GM18508 (cell line): ENCODE results near the gene RNF11.
A peak's percentile ranks its signal among the peaks of the same experiment; 100 is the strongest.
"Not testable (repeated sequence)": the region's sequence is repeated elsewhere in the genome, so short reads cannot be mapped to it uniquely, and the experiment has no call there.

Experiments used
- ATAC-seq: cut with Tn5 transposase; IDR thresholded peaks from one replicate; pipeline ENCODE4 v1.9.1; 2021; ENCODE audit warnings: moderate number of reproducible peaks; ENCODE audit not compliant: insufficient read depth, unreplicated experiment

The RNF11 gene

DNA sequence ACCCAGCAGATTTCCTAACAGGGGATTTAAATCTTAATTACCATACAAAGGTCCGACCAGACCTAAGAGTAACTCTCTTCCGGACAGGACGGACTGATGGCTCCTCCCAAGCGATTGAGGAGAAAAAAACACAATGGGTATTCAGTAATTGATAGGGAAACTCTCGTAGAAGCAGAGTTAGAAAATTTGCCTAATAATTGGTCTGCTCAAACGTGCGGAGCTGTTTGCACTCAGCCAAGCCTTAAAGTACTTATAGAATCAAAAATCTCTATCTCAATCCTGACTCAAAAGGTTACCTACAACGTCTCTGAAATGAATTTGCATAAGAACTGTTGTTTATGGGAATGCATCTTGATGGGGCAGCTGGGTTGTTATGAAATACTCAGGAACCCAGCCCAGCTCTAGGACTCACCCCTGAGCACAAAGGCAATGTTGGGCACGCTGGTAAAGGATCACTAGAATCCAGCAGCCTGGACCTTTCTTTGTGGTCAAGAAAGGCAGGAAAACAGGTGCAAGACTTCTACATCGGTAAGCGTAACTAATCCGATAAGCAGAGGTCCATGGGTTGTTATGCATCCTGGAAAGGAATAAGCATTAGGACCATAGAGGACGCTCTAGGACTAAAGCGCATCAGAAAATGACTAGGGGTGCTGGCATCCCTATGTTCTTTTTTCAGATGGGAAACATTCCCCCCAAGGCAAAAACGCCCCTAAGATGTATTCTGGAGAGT lies 8.7 kb upstream of the RNF11 start:
- ATAC-seq = not testable (repeated sequence)

DNA sequence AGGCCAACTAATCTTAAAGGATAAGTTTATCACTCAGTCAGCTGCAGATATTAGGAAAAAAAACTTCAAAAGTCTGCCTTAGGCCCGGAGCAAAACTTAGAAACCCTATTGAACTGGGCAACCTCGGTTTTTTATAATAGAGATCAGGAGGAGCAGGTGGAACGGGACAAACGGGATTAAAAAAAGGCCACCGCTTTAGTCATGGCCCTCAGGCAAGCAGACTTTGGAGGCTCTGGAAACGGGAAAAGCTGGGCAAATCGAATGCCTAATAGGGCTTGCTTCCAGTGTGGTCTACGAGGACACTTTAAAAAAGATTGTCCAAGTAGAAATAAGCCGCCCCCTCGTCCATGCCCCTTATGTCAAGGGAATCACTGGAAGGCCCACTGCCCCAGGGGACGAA lies 7.6 kb upstream of the RNF11 start:
- not testable (repeated sequence) for ATAC-seq

DNA sequence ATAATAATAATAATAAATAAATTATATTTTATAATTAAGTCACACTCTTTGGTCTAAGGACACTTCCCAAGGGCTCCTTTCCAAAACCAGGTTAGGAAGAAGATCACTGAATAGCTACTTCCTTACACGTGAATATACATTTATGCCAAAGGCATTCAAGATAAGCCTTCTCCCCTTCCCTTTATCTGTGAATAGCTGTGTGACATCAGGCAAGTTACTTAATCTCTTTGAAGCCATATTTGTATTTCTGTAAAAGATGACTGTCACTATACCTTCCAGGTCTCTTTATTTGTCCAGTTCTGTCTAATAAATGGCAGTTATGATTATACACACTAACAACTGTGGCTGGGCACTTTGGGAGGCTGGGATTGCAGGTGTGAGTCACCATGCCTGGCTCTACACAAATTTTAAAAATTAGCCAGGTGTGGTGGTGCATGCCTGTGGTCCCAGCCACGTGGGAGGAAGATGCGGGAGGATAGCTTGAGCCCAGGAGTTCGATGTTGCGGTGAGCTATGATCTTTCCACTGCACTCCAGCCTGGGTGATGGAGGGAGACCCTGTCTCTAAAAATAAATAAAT lies 5.5 kb upstream of the RNF11 start:
- ATAC-seq = no peak

DNA sequence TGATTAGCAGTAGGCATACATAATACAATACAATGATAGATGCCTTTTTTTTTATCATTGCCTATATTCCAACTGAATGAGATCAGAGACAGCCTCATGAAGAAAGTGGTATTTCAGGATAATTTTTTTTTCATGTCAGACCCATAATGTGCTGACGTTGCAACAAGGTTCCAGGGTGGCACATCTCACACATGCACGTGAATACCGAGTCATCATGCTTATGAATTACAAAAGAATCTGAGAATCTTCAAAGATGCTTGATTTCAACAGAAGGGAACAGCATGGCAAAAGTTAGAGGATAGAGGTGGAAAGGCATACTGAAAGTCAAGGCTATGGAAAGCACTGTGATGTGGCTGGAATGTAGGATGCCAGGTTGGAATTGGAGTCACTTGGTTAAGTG lies 5.0 kb upstream of the RNF11 start:
- no peak for ATAC-seq

DNA sequence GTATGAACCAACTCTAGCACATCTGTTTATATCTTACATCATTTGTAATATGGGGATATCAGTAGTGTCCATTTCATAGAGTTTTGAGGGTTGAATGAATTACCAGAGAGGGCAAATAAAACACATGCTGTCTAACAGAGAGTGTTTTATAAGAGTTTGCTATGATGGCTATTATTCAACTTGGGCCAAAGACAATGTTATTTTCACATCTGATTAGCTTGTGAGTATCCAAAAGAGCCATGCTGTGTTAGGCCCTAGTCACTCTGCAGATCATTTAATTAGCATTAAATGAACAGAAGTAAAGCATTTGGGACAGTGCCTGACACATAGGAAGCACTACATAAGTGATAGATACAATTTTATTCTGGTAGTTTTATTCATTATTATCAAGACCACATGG lies 4.2 kb upstream of the RNF11 start:
- no peak for ATAC-seq

DNA sequence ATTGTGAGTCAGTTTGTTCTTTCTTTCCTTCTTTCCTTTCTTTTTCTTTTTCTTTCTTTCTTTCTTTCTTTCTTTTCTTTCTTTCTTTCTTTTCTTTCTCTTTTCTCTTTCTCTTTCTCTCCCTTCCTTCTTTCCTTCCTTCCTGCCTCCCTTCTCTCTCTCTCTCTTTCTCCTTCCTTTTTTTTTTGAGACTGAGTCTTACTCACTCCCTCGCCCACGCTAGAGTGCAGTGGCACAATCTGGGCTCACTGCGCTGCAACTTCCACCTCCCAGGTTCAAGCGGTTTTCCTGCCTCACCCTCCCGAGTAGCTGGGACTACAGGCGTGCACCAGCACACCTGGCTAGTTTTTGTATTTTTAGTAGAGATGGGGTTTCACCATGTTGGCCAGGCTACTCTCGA lies 1.8 kb upstream of the RNF11 start:
- not testable (repeated sequence) for ATAC-seq

DNA sequence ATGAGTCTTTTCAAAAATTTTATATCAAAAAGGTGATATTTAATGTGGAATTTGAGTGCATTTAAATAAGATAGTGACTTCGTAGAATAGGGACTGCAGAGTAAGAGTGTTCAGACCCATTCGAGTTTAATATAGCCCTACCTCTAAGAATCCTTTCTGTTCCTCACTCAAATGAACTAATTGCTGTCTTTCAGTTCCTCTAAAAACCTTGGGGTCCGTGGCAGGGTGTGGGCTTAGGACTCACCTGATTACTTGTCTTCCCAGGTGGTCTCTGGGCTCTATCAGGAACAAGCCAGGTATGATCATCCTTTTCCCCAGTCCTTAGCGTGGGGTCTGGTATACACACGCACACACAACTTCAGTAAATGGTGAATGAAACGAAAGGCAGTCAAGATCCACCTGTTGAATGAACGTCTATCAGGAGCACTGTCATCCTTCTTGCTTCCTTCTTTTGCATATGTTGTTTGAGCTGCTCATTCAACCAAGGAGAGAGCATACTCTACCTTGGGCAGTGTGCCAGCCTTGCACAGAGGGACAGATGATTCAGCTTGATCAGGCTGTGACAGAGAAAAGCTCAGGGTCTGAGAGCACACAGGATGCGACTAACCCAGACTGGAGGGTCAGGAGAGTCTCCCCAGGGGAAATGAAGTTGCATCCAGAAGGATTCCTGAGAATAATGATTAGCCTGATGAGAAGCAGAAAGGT lies 1.2 kb upstream of the RNF11 start:
- peak; percentile 51 for ATAC-seq

DNA sequence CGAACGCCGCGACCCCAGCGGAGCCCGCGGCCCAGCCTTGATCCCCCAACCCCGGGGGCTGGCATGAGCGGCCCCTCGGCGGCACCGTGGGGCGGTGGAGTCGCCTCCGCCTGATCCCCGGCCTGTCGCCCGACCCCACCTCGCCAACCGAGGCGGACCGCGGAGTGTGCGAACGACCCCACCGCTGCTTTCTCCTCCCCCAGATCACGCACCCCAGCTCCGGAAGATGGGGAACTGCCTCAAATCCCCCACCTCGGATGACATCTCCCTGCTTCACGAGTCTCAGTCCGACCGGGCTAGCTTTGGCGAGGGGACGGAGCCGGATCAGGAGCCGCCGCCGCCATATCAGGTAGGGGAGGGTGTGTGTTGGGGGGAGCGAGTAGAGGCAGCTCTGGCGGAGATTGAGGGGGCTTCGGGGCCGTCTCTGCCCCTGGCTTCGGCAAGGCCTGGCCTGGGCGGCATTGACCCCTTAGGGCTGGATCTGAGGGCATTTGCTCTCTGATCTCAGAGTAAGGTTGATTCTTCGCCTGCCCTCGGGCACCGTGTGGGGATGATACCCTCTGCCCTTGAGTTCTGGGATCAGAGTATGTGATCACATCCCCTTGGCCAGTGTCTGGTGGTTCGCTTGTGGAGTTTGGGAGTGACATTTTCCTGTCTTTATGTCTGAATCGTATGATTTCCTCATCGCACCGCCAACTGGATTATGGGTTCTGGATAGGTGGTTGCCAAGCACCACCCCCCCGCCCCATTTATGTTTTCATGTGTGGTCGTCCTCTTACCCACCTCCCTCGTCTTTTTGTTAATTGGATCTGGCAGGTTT lies 668 bp downstream of the RNF11 start:
- no peak for ATAC-seq

DNA sequence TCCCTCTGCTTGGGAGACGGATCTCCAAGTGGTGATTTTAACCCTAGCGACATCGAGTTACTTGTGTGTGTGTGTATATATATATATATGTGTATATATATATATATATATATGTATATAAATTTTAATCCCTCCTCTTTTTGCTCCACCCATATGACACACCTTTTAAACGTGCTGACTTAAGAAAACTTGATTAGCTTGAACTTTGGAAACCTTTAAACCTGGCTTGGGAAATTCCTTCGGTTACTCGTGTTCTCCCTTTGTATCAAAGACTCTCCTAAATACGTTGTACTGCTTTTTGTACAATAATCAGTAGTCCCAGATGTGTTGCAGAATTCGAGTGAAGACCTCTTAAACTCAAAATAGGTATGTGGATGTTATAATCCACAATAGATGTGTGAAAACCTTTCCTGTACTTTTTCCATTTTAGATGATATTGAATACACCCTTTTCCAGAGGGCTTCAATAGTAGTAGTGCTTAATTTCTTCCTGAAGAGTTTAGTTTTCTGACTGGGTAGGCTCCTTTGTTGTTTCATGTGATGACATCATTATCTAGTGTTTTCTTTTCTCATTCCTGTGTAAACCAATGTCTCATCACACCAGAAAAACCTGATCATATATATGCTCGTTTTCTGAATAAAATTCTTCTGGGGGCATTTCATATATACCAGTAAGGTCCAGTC lies 1.4 kb downstream of the RNF11 start:
- no peak for ATAC-seq

DNA sequence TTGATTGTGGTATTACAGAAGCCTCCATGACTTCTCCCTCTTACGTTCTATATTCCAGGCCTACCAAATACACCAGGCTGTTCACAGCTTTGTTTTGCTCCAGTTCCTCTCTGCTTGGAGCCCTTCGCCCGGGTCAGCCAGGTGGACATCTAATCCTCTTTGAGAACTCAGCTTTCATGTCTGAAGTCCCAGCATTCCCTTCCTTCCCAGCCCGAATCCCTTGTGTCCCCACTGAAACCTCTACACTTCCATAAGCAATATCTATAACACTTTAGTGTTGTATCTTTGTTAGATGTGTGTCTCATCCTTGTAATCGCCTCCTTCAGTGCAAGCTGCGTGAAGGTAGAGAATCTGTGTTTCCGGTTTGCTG lies 1.9 kb downstream of the RNF11 start:
- no peak for ATAC-seq

DNA sequence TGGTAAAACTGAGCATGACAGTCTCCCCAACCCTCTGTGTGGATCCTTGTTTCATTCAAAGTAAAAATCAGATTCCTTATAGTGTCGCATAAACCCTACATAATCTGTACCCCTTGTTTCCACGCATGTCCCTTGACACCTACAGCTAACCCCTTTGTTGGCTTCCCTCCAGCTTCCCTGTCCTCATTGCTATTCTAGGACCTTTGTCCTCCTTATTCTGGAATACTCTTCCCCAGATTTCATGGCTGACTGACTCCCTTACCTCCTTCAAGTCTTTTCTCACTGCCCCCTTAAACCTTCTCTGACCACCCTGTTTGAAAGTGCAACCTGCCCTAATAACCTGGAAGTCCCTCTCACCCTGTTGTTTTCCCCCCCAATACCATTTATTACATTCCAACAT lies 4.0 kb downstream of the RNF11 start:
- no peak for ATAC-seq

DNA sequence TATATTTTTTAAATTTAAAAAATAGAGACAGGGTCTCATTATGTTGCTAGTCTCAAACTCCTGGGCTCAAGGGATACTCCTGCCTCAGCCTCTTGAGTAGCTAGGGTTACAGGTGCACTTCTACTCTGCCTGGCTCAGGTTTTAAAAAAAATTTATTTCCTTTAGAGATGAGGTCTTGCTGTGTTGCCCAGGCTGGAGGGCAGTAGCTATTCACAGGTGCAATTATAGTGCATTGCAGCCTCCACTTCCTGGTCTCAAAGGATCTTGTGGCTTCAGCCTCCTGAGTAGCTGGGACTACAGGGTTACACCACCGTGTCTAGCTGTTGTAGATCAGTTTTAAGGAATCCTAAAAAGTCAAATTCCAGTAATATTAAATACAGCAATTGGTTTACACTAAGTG lies 5.0 kb downstream of the RNF11 start:
- ATAC-seq = no peak

DNA sequence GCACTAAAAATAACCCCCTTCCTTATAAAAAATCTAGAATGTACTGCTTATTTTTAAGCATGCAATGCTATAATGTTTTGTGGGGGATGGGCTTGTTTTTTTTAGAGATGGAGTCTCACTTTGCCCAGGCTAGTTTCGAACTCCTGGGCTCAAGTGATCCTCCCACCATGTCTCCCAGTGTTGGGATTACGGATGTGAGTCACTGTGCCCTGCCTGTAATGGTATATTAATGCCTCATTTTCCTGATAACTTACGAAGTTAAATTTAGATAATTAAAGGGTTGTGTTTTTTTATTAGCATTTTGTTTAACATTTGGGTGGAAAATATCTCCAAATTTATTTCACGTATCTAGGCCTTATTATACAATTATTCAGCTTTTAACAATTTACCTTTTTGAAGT lies 6.5 kb downstream of the RNF11 start:
- no peak for ATAC-seq

DNA sequence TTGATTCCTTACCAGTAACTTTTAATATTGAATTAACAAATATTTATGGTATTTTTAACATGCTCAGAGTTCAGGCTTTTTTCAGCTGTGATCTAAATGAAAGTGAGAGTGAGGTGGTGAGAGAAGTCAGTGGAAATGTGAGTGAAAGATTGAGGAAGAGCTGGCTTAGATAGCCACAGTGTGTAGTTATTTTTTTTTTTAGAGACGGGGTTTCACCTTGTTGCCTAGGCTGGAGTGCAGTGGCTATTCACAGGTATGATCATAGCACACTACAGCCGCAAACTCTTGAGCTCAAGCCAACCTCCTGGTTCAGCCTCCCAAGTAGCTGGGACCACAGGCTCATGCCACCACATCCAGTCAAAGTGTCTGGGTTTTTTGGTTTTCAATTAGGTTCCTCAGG lies 10.9 kb downstream of the RNF11 start:
- peak; percentile 74 for ATAC-seq

DNA sequence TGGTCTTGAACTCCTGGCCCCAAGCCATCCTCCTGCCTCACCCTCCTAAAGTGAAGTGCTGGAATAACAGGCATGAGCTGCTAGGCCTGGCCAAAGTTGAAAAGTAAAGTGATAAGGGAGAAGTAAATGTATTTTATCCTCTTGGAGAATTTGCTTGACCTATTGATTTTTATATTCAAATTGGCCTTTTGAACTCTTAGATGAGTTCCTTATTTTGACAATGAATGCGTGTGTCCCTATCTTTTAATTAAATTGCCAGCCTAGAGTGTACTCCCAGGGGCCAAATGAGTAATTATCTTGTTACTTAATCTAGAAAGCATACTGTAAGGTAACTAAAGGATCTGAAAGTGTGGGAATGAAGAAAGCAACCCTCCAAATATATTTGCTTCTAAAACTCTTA lies 11.4 kb downstream of the RNF11 start:
- no peak for ATAC-seq

DNA sequence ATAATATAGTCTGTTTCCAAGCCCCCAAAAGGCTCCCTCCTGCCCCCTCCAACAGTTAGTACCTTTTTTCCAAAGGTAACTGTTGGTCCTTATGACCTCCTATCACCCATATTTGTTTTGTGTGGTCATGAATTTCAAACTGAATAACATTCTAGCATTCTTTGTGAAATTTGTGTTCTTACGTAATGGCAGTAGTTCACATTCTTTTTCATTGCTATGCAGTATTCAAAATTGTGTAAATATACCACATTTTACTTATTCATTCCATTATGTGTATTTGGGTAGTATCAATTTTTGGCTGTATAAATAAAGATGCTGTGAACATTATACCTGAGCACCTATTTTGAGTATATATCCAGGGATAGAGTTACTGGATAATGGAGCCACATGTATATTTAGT lies 13.4 kb downstream of the RNF11 start:
- no peak for ATAC-seq

DNA sequence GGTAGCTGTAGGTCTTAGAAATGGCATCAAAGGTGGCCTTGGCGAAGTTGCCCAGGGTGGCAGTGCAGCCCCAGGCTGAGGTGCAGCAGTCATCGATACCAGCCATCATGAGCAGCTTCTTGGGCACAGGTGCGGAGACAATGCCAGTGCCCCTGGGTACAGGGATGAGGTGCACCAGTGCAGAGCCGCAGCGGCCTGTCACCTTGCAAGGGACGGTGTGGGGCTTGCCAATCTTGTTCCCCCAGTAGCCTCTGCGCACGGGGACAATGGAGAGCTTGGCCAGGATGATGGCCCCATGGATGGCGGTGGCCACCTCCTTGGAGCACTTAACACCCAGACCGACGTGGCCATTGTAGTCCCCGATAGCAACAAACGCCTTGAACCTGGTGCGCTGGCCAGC lies 14.7 kb downstream of the RNF11 start:
- not testable (repeated sequence) for ATAC-seq

DNA sequence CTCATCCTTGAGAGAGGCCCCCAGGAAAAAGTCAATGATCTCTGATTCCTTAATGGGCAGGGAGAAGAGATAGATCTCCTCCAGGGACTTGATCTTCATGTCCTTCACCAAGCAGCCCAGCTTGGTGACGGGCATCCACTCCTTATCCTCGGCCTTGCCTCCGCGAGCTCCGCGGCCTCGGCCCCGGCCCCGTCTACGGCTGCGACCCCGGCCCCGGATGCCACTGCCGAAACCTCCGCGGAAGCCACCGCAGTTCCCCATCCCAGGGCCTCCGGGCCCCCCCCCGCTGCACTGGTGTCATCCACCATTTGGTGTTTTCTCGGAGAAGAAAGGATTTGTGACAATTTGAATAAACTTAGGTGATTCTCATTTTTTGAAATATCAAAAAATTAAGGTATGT lies 15.1 kb downstream of the RNF11 start:
- ATAC-seq = not testable (repeated sequence)

DNA sequence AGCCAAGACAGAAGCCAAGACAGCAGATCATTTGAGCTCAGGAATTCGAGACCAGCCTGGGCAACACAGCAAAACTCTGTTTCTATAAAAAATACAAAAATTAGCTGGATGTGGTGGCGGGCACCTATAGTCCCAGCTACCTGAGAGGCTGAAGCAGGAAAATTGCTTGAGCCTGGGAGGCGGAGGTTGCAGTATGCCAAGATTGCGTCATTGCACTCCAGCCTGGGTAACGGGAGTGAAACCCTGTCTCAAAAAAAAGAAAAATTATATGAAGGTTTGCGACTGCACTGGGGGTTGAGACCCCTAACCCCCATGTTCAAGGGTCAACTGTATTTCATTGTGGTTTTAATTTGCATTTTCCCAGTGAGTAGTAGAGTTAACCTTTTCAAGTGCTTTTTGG lies 16.3 kb downstream of the RNF11 start:
- no peak for ATAC-seq

DNA sequence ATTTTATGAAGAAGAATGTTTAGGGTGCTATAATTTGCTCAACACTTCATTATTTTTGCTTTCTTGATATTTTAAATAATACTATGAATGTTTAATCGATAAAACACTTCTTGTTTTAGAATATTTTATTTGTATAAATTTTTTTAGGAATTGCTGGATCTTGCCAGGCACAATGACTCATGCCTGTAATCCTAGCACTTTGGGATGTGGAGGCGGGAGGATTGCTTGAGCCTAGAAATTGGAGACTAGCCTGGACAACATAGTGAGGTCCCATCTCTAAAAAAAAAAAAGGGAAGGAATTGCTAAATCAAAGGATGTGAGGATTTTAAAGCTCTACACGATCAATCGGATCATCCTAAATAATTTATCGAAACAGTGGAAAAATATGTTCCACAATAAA lies 17.6 kb downstream of the RNF11 start:
- no peak for ATAC-seq
